Neural crest cell (in vitro differentiated cells): Measurements from ENCODE around the gene PRR23E. TPM values are rescaled to one million over a fixed set of nuclear protein-coding genes. Genes with fewer than 3 reads are reported as not detected.

Experiments used
- DNase-seq: peaks from one replicate; pipeline ENCODE4 v3.0.0; 2021; ENCODE audit warnings: low read depth, mixed read lengths, low spot score
- H3K27ac Mint-ChIP-seq: one replicate; pipeline ENCODE4 v1.8.0; 2021; ENCODE audit warnings: mild to moderate bottlenecking, mixed read lengths; ENCODE audit not compliant: unreplicated experiment
- H3K27me3 Mint-ChIP-seq: 2 replicates; pipeline ENCODE4 v1.8.0; 2021; ENCODE audit warnings: low read depth, mild to moderate bottlenecking, mixed read lengths
- H3K36me3 Mint-ChIP-seq: 2 replicates; pipeline ENCODE4 v1.8.0; 2021; ENCODE audit warnings: low read depth, mild to moderate bottlenecking, mixed read lengths
- H3K4me1 Mint-ChIP-seq: 2 replicates; pipeline ENCODE4 v1.8.0; 2021; ENCODE audit warnings: mixed read lengths
- H3K4me3 Mint-ChIP-seq: one replicate; pipeline ENCODE4 v1.8.0; 2021; ENCODE audit warnings: mild to moderate bottlenecking, mixed read lengths
- H3K9me3 Mint-ChIP-seq: 2 replicates; pipeline ENCODE4 v1.8.0; 2021; ENCODE audit warnings: mixed read lengths
- total RNA-seq: library from RNA; stranded (reverse); gene quantifications from 2 replicates; pipeline ENCODE4 v1.2.1, GENCODE V29; 2021
- TF ChIP-seq, protein P1 (sequence below): fragments of 200-600 bp; sonication (generic); conservative IDR thresholded peaks from 2 replicates; pipeline ENCODE4 v1.5.0; 2021; ENCODE audit warnings: antibody characterized with exemption, mild to moderate bottlenecking

The PRR23E gene
- total RNA-seq, 1 donor from 2014 or later = not detected

GRCh38 chr3:127149621-127150310 is 43.2 kb upstream of the PRR23E start:
- Mint-ChIP-seq H3K36me3 (no peaks in the 10 kb centered on the region), H3K27ac (no peak overlapping the region), H3K27me3 (peaks cover 5% of the 10 kb centered on the region), H3K4me1 (no peaks in the 10 kb centered on the region), H3K4me3 (no peak overlapping the region), H3K9me3 (no peaks in the 10 kb centered on the region)
- DNase-seq = no peak
- TF ChIP-seq, protein P1, sequence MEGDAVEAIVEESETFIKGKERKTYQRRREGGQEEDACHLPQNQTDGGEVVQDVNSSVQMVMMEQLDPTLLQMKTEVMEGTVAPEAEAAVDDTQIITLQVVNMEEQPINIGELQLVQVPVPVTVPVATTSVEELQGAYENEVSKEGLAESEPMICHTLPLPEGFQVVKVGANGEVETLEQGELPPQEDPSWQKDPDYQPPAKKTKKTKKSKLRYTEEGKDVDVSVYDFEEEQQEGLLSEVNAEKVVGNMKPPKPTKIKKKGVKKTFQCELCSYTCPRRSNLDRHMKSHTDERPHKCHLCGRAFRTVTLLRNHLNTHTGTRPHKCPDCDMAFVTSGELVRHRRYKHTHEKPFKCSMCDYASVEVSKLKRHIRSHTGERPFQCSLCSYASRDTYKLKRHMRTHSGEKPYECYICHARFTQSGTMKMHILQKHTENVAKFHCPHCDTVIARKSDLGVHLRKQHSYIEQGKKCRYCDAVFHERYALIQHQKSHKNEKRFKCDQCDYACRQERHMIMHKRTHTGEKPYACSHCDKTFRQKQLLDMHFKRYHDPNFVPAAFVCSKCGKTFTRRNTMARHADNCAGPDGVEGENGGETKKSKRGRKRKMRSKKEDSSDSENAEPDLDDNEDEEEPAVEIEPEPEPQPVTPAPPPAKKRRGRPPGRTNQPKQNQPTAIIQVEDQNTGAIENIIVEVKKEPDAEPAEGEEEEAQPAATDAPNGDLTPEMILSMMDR = no peak

GRCh38 chr3:127150513-127151250 is 42.2 kb upstream of the PRR23E start:
- Mint-ChIP-seq H3K9me3 (no peaks in the 10 kb centered on the region), H3K27ac (no peak overlapping the region), H3K4me3 (no peak overlapping the region), H3K27me3 (peaks cover 5% of the 10 kb centered on the region), H3K4me1 (no peaks in the 10 kb centered on the region), H3K36me3 (no peaks in the 10 kb centered on the region)
- DNase-seq = no peak
- TF ChIP-seq, protein P1 = no peak

- TF ChIP-seq, protein P1 = no peak
- H3K27me3 Mint-ChIP-seq = peaks cover 5% of the 10 kb centered on the region
- no peaks in the 10 kb centered on the region for H3K9me3 Mint-ChIP-seq
- H3K27ac Mint-ChIP-seq = no peak overlapping the region
- H3K4me1 Mint-ChIP-seq = no peaks in the 10 kb centered on the region
- no peak overlapping the region for H3K4me3 Mint-ChIP-seq
- no peaks in the 10 kb centered on the region for H3K36me3 Mint-ChIP-seq
- DNase-seq = no peak
These were observed 41.7 kb upstream of the PRR23E start for GRCh38 chr3:127151251-127151564.

DNA sequence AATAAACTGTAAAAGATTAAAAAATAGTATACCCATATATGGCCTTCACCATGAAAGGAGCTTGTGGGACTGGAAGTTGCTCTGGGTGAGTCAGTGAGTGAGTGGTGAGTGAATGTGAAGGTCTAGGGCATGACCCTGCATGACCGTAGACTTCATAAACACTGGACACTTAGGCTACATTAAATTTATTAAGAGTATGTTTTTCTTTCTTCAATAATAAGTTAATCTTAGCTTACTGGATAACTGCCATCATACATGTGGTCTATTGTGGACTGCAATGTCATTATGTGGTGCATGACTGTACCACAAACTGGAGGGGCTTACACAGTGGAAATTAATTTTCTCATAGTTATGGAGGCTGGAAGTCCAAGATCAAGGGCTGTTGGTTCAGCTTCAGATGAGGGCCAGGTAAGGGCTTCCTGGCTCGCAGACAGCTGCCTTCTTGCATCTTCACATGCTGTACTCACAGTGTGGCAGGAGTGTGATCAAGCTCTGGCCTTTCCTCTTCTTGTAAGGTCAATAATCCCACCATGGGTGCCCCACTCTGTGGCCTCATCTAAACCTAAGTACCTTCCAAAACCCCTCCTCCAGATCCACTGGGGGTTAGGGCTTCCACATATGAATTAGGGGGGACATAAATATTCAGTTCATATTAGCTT is 40.8 kb upstream of the PRR23E start:
- H3K4me3 Mint-ChIP-seq = no peak overlapping the region
- no peaks in the 10 kb centered on the region for H3K4me1 Mint-ChIP-seq
- H3K36me3 Mint-ChIP-seq = no peaks in the 10 kb centered on the region
- no peaks in the 10 kb centered on the region for H3K9me3 Mint-ChIP-seq
- H3K27ac Mint-ChIP-seq = no peak overlapping the region
- peaks cover 10% of the 10 kb centered on the region for H3K27me3 Mint-ChIP-seq
- TF ChIP-seq, protein P1 = no peak
- no peak for DNase-seq

DNA sequence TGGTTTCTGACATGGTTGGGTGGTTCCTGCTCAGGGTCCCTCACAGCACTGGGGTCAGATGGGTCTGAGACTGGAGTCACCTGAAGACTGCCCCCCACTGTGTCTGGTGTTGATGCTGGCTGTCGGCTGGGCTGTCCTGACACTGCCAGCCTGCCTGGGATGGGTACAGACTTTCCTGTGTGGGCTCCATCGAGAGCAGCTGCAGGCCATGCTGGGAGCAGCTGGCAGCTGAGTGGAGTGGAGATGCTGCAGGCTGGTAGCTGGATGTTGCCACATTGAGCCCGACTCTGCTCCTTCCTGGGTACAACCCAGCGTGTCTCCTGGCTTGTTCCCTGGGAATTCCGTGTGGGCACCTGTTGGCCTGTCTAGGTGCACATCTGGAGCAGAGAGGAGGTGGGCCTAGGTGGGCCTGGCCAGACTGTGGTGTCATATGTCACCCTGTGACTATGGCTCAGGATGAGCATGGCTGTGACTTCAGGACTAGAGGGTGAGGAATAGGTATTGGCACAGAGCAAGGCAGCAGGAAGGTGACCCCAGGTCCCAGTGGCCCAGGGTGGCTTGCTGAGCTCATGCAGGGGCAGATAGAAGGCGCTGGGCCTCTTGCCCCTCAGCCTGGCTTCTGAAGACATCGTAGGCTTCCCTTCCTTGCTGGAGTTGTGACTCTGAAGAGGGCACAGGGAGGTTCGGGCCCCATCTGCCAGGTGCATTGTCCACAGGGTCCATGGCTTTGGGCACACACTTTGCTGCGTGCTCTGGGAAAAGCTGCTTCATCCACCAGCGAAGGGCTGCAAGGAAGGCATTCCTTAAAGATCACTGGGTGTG is 40.0 kb upstream of the PRR23E start:
- Mint-ChIP-seq H3K27ac (no peak overlapping the region), H3K36me3 (no peaks in the 10 kb centered on the region), H3K27me3 (peaks cover 12% of the 10 kb centered on the region), H3K4me1 (peaks cover 3% of the 10 kb centered on the region), H3K9me3 (no peaks in the 10 kb centered on the region), H3K4me3 (no peak overlapping the region)
- TF ChIP-seq, protein P1 = no peak
- DNase-seq = no peak
